ENCODE measurements around the gene TTC34.
A peak's percentile ranks its signal among the peaks of the same experiment; 100 is the strongest.

TTC34 gene

DNA sequence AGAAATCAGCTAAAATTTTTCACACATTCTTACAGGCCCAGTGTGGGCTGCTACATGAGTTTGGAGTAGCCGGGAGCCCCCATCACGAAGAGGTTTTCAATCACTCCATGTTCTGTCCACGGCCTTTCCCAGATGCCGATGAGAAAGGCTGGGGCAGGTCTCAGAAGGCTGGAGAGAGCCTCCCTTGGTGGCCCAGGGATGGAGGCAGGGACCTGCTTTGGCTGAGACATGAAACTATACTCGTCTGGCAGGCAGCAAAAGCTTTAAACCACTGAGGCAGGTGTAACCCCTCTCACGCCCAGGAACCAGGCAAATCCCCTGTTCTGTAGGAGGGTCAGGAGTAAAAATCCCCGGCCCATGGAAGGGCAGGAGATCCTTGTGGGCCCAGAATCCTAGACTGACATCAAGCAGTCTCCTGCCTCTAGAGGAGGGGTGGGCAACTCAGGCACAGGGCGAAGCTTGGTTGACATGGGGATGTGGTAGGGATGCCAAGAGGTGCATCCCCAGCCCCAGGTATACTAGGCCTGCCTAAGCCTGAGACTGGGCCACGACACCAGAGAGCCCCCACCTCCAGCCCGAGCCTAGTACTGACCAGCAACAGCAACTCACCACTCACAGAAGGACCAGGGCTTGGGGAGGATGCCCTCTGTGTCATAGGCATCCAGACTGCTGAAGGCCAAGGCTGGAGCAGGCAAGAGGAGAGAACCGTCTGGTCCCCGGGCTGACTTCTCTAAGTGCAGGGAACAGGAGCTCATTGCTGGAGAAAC, 177.7 kb downstream of the TTC34 start:
- no peak for DNase-seq

DNA sequence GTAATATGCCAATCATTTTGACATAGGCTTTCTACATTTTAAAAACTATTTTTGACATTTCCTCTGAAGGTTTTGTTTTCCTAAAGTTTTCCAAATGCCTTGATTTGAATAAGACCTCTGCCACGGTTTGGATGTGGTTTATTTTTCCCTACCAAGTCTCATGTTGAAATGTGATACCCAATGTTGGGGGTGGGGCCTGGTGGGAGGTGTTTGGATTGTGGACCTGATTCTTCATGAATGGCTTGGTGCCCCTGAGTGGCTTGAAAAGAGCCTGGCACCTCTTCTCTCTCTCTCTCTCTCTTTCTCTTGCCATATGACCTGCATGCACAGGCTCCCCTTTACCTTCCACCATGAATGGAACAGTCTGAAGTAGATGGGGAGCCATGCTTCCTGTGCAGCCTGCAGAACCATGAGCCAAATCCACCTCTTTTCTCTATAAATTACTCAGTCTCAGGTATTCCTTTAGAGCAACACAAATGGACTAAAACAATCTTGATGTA, 183.5 kb downstream of the TTC34 start:
- DNase-seq, result no peak

DNA sequence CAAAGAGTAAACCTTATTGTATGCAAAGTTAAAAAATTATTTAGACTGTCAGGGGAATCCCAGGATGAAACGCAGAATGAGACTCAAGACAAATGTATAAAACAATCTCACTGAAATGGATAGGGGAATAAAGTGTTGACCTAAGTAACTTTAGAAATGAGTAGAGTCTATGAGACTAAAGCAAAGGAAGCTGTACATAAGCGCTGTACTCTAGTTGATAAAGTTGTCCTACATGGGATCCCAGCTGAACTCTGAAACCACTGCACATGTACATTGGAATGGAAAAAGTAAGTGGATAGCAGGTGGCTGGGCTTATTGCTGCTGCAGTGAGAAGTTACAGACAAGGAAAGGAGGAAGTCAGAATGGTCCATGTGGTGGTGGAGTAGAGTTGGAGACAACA, 187.3 kb downstream of the TTC34 start:
- DNase-seq, result no peak

DNA sequence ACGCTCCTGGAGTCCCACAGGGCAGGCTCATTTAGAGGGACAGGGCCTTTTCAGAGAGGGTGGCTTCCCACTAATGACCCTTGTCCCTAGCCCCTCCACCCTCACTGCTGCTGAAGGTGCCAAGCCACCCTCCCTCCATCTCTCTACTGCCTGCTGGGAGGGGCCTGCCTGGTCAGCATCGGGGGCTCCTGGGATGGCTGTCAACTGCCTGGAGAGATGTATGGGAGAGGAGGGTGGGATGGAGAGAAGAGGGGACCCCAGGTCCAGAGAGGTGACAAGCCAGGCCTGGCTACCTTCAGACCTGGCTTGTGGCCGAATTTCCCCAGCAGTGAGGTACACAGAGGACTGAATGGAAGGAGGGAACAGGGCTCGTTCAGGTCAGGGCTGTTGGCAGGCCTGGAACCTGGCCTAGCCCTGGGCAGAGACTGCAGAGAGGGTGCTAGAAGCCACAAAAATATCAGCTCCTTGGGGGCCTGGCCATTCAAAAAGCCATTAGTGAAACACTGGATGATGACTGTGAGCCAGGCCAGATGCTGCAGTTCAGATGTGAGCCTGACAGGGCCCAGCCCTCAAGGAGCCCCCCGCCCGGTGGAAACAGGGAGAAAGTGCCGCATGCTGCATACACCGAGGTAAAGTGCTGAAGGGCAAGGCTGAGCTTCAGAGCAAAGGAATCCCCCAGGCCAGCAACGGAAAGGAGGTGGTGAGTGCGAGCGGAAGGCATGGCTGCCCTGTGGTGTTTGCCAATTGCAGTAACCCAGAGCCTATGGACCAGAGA, 188.7 kb downstream of the TTC34 start:
- no peak for DNase-seq

DNA sequence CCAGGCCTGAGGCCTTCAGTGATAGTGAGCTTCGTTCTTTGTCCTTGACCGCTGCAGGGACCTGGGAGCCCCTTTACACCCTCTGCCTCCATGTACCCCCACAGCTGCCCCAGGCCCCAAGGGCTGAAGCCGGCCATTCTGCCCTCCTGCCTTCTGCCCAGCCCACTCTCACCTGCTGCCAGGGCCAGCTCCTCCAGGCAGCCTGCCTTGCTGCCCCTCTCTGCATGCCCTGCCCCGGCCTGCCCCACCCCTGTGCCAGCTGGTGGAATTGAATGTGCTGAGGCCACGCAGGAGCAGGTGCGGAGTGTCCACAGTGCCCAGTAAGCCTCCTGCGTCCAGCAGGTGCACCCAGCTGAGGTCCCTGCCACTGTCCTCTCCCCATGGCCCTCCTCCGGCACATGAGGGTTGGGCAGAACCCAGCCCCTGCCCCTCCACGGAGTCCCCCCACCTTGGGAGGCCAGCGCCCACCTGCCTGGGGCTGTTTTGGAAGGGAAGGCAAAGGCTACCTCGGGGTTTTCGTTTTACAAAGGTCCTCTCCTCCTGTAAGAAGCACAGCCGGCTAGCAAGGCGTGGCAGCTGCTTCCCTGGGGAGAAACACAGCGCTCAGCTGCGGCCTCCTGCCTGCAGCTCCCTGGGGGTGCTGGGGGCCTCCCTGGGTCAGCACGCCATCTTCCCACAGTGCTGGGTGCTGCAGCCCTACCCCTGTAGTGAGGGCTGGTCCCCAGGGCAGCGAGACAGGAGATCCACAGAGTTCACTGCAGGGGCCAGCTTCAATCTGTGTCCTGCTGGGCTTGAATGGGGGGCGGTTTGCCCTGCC, 189.7 kb downstream of the TTC34 start:
- peak in 1 of 2 experiments; percentile 20 for DNase-seq

DNA sequence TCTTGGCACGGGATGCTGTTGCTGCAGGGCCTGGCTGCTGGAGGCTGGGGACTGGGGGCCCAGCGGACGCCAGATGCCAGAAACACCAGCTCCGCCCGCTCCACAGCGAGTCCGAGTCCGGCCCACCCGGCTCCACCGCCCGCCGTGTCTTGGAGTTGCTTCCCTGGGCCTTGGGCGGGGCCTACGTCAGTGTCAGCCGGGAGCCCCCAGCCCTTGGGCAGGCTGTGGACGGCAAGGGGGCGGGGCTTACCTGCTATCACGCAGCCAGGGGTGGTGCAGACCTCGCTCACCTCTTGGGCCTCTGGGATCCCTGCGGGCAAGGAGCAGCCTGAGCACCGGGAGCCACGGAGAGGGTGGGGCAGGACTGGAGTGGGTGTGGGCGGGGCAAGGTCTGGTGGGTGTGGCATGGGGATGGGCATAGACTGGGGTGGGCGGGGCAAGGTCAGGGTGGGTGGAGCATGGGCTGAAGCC, 190.4 kb downstream of the TTC34 start:
- DNase-seq, result peak in 1 of 2 experiments; percentile 37

DNA sequence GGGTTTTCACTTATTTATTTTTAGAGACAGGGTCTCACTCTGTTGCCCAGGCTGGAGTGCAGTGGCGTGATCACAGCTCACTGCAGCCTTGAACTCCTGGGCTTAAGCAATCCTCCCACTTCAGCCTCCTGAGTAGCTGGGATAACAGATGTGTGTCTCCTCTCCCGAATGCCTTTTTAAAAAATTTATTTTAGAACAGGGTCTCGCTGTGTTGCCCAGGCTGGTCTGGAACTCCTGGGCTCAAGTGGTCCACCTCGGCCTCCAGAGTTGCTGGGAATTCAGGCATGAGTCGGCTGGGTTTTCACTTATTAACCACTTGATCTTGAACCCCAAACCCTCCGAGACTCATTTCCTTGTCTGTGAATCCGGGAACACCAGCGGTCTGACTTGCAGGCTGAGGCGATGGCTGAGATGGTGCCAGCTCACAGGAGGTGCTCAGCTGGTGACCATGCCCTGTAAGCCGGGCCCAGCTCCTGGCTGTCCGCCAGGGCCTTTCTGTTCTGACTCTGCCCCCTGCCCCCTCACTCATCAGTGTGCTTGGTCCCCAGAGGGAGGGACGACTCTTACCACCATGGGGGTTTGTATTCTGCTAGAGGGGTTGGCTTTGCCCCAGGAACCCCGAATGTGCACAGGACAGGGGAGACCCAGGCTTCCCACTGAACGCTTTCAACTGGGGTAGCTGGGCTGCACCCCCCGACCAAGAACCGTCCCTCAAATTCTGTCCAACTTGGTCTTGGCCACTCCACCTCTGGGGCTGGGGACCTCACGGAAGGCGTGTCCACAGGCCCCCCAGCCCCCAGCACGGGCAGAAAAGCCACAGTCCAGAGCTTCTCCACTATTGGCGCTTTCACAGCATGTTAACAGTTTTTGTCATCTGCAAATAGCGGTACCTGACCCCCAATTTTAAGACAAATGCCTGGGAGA, 191.2 kb downstream of the TTC34 start:
- no peak for DNase-seq

DNA sequence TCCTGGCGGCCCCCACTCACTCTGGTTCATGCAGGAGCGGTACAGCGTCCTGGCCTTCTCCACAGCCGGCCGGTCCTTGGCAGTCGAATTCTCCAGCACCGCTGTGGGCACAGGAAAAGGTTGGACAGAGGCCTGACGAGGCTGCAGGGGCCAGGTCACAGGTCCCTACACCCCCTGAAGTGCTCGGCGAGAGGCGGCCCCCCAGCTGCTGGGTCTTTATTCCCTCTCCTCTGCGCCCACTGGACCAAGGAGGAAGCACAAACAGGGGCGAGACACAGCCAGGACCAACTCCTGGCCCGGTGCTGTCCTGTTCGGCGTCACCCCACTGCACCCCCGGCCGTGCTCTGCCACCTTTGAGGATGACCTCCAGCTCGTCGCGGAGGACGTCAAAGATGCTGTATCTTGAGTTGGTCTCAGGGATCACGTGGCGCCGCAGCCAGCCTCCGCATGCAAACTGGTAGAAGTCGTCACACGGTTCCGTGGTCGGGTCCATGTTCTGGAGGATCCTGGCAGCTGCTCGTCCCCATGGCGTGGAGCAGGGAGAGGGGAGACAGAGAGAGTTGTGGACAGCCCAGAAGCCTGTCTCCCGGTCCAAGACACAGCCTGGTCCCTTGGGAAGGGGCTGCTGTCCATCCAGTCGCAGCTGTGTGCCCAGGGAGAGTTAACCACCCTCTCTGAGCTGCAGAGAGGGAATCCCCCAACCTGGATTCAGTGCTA, 192.0 kb downstream of the TTC34 start:
- DNase-seq, result no peak

DNA sequence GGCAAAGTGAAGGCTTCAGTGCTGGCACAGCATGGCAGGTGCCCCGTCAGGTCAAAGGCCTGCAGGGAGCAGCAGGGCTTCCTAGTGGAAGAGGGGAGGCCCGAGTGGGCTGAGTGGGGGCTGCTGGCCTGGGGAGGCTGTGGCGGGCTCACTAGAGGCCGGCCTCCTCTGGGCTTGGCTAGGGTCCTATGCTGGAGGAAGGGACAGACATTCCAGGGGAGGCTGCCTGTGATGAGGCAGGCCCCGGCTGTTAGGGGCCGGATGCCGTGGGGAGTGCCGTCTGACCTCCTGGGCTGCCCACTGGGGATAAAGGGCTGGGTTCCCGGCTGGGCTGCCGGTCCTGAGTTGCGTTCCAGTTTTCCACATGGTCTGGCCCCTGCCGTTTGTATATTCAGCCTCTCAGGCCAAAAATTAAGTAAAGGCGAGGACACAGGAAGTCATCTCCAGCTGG, 193.8 kb downstream of the TTC34 start:
- no peak for DNase-seq

DNA sequence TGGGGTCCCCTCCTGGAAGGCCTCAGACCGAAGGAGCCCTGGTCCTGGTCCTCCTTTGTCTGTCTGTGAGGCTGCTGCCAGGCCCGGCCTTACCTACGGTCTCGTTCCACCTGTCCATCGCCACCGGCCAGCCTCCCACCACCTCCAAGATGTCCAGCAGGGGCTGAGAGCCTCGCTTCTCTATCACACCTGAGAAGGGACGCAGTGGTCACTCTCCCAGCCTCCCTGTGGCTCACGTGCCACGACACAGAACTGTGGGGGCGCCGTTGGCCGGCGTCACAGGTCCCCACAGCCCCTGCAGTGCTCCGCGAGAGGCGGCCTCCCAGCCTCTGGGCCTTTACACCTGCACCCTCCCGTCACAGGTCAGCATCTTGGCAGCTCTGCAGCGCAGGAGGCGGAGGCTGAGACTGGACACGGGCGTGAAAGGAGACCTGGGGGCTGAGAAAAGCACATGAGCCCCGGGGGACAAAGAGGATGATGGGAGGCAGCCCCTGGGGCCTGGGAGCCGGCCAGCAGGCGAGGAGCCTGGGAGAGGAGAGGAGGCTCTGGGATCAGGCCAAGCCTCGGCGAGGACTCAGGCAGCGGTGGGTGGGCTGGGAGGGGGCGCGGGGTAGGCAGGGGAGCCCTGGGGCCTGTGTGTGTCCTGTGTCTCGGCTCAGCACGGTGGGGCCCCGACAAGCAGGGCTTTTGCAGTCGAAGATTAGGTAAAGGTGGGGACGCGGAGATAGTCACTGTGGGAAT, 194.4 kb downstream of the TTC34 start:
- no peak for DNase-seq

DNA sequence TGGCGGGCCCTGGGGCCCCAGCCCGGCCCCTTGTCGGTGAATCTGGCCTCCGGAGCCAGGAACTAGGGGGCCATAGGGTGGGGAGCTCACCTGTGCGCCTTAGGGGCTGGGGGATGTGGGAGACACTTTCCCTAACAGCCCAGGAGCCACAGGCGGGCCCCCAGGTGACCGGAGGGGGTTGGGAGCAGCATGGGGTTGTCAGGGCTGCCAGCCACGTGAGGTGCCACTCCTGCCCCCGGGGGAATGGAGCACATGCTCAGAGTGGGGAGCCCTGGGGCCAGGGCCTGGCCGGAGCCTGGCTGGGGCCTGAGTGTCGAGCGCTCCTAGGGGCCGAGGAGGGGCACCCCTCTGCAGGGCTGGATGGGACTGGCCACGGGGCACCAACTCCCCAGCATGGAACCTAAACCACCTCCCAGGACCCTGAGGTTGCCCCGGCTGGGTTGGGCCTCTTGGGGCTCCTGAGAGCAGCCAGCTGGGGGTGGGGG, 195.1 kb downstream of the TTC34 start:
- no peak for DNase-seq

DNA sequence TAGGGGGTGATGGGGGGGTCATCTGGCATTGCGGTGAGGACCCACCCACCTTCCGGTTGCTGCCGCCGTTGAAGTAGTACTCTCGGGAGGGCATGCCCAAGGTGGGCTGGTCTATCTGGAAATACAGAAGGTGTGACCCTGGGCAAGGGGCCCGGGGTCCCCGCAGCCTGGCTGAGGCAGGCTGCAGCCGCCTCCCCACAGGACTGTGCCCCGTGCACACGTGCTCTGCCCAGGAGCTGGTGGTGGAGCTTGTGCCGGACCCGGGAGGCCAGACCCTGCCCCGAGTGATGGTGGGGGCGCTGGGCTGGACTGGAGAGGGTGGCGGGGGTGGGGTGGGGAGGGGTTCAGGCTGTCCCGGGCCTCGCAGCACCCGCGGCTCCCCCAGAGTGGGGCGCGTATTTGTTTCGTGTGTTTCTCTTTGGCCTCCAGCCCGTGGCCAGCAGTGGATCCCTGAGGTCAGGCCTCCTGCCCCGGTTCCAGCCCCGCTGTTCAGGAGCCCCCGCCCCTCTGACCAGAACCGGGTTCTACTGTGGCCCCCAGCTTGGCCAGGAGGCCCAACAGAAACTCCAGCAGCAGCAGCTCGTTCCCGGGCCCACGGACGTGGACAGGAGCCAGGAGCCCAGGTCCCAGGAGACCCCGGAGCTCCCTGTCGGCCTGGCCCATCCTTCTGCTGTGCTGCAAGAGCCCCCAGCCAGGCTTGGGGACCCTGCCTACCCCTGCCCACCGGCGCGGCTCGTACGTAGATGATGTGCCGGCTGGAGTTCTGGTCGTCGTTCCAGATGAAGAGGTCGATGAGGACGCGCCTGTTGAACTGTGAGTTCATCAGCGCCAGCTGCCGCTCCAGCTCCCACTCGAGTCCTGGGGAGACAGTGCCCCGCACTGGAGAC, 195.7 kb downstream of the TTC34 start:
- DNase-seq, result no peak

DNA sequence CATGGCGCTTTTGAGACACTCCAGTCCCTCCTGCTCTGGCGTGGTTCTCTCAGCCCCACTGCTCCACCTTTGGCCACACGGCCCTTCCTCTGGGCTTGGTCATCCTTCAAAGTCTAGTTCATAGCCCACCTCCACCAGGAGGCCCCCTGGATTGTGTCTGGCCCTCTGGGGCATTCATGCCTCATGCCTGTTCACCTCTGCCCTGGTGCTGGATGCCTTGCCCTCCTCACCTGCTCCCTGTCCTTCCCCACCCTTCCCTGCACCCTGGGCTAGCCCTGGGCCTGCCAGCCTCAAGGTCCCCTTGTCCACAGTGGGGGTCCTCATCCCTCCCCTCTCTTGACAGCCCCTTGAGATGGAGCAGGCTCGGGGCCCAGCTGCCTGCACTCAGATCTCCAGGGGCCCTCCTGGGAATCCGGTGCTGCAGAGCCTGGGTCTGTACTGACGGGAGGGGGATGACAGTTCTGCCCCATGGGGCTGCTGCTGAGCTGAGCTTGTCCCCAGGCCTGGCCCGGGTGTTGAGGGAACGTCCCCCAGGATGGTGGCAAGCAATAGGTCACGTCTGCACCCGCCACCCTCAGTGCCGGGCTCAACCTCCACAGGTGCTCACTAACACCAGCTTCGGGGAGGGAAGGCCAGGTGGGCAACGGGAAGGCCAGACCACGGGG, 196.5 kb downstream of the TTC34 start:
- no peak for DNase-seq

DNA sequence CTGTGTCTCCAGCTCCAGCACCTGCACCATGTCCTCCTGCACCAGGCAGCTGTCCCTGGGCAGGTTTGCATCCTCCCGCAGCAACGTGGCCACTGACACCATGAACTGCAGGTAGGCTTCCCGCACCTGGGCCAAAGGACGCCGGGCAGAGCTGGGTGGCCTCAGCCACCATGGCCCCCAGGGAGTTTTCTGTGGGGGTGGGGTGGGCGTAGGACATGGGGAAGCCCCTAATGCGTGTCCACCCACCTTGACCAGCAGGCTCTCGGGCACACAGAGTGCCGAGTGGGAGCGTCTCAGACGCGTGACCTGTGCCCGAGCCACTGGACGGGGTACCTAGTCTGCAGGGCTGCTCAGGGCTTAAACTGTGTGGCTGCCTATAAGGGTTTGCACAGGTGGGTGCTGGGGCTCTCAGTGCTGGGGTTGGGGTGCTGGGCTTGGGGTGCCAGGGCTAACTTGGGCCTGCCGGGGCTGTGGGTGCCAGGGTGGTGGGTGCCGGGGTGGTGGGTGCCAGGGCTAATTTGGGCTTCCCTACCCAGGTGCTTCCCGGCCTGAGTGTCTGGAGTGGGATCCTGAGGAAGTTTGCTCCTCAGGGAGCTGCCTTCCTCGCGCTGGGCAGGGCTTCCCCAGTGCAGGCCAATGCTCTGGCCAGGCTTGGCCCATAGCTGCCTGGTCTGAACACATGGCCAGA, 197.2 kb downstream of the TTC34 start:
- DNase-seq, result no peak

DNA sequence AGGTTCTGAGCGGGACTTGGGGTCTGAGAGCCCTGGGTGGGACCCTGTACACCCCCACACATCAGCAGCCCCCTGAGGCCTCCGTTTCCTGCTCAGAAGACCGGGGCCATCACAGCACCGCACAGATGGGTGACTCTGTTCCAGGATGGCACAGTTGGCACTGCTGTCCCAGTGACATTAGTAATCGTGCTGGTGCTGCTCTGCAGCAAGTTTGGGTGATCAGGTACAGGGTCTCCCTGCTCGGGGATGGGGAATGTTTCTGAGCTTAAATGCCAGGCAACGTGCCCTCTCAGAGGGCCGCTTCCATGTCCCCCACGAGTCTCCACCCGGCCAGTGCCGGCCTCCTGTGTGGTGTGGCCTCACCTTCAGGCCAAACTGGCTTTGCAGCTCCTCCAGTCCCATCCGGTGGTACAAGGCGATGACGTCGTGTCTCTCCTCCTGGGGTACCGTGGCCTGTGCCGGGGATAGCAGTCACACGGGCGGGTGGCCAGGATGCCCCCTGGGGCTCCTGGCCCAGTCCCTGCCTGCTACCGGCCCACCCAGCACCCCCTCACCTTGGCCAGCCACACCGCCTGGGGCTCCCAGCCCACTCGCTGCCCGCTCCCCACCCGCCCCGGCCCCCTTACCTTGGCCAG, 197.9 kb downstream of the TTC34 start:
- DNase-seq, result no peak

DNA sequence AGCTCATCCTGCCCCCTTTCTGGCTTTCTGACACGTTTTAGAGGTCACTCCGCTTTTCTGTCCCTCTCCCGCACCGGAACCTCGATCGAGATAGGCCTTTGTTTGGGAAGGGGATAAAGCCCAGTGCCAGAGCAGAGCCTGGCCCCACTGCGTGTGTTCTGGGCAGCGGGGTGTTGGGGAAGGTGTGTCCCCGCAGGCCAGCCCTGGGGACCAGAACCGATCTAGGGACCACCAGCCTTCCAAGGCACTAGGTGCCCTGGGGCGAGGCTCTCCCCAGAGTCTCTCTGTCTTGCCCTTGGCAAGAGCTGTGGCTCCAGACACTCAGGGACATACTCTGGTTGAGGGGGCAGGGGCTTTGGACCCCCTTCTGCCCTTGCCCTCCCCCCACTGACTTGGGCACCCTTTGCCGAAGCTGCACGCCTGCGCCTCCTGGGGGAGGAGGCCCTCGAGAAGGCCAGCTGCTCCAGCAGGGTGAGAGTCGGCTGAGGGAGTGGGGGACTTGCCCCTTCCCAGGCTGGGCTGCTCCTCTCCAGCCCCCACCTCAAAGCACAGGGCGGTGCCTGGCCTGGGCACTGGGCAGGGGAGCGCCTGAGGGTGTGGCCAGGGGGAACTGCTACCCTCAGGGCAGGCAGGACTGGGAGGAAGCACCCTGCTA, 198.5 kb downstream of the TTC34 start:
- DNase-seq, result no peak

DNA sequence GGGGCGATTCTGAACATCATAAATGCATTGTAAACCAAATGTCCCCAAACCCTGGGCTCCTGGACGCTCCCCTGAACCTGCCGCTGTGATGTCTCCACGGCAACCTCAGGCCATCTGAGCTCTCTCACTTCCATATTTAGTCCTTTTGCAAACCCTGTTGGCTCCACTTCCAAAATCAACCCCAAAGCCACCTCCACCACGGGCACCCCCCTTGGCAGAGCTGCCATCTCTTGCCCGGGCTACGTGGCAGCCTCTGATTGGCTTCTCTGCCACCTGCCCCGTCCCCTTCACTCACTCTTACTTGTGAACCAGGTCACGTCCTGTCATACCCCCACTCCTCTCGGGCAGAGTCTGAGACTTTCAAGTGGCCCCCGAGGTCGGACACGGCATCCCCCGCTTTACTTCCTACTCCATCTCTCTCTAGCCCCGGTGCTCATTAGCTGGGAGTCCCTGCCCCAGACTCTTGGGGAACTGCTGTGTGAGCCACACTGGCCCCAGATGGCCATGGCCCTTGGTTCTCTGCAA, 199.1 kb downstream of the TTC34 start:
- no peak for DNase-seq

All from SHP77 (cell line).